ENCODE data around the gene TMEM8B.

The TMEM8B gene

DNA sequence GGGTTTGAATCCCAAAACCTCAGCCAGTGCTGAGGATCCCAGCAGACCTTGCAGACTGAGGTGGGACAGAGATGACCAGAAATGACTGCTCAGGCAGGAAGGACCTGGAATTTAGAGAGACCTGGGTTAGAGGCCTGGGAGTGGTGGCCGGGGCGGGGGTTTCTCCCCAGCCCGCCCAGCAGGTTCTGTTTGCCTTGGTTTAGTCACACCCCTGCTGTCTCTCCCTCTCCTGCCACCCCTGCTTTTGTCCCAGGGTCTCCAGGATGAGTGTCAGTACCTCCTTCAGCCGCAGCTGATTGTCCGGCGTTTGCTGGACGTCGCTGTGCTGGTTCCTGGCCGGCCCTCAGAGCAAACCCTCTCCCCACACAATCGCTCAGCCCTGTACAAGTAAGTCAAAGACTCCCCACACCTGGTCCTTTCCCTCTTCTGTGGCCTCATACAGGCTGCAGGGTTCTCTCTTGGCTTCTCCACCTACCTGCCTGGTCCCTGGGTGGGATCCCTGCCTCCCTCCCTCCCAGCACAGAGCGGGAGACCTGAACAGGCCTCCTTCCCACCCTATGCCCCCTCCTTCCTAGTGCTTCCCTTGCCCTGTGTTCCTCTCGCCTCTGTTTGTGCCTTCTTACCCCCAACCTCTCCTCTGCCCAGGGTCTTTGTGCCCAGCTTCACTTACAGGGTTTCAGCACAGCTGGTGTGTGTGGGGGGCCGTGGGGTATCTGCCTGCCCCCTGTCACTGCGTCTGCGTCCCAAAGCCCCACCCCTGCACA, 12.0 kb downstream of the TMEM8B start:
- no peak for DNase-seq (ENCODE audit: low spot score)

DNA sequence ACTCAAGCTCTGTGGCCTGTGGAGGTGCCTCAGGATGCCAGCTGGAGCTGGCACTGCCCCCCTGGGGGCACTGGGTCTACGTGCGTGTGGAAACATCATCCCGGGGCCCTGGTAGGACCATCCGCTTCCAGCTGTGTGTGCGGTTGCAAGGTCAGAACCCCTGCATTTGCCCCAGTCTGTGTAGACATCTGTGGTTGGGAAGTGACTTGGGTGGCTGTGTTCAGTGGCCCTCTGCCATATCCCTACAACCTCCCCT, 12.5 kb downstream of the TMEM8B start:
- no peak for DNase-seq (ENCODE audit: low spot score)

DNA sequence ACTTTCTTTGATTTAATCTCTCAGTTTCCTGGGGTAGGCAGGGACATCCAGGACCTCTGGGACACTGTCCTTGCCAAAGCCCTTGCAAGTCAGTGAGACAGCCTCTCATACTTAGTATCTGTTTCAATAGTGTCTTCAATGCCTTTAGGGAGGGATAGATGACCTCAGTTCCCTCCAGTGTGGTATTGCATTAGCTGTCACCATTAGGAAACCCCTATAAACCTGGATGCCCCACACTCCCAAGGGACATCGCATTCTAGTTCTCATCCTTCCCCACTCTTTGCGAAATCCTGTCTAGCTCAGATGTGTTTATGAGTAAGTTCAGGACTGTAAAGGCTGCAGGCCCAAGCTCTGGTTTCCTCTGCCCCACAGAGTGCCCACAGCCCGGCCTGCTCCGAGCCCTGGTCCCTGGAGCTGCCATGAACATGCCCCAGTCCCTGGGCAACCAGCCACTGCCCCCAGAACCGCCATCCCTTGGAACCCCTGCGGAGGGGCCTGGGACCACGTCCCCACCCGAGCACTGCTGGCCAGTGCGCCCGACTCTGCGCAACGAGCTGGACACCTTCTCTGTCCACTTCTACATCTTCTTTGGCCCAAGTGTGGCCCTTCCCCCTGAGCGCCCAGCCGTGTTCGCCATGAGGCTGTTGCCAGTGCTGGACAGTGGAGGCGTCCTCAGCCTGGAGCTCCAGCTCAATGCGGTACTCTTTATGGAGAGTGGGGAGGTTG, 13.2 kb downstream of the TMEM8B start:
- DNase-seq (ENCODE audit: low spot score), result no peak

DNA sequence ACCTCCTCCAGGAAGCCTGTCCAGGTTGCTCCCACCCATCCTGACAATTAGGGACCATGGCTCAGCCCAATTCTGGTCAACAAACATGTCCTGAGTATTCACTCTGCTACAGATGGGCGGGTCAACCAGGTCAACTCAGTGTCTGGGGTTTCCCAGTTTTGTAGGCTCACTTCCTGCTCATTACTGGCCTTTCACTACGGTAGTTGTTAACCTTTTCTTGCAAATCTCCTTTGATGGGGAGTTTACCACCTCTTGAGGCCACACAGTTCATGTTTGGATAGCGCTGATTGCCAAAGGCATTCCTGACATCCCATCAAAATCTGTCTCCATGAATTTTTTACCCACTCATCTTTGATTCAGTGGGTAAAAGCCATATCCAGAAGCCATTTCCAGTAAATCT, 13.8 kb downstream of the TMEM8B start:
- DNase-seq (ENCODE audit: low spot score), result no peak

GRCh38 chr9:35844628-35845270, 15.7 kb downstream of the TMEM8B start:
- DNase-seq (ENCODE audit: low spot score), result peak; percentile 96

DNA sequence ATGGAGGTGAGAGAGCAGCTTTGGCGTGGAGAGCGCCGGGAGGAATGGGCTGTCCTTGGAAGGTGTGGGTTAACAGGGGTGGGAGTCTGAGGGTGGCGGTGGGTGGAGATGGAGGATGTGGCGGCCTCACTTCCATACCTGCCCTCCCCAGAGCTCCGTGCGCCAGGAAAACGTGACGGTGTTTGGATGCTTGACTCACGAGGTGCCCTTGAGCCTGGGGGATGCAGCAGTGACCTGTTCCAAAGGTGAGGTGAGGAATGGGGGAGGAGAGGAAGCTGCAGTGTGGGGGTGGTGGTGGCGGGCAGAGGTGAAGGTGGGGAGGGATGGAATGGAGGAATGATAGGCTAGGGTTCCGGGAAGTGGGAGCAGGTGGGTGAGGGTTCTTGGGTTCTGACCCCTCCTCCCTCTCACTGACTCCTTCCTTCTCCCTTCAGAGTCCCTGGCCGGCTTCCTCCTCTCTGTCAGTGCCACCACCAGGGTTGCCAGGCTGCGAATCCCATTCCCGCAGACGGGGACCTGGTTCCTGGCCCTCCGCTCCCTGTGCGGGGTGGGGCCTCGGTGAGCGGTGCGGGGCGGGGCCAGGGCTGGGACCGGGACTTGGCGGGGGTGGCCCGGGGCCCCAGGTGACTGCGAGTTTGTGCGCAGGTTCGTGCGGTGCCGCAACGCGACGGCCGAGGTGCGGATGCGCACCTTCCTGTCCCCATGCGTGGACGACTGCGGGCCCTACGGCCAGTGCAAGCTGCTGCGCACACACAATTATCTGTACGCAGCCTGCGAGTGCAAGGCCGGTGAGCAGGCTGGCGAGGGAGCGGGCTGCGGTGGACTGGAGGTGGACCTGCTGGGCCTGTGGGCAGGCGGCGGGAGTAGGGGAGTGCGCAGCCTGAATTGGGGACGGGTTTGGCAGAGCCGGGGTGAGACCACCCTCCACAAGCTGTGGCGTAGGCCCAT, 17.1 kb downstream of the TMEM8B start:
- no peak for DNase-seq (ENCODE audit: low spot score)

- no peak for DNase-seq (ENCODE audit: low spot score)
Measured at GRCh38 chr9:35847792-35848572, 19.0 kb downstream of the TMEM8B start.

GRCh38 chr9:35852267-35852815, 23.3 kb downstream of the TMEM8B start:
- DNase-seq (ENCODE audit: low spot score), result no peak

- DNase-seq (ENCODE audit: low spot score), result no peak
Measured at GRCh38 chr9:35852876-35853865, 24.1 kb downstream of the TMEM8B start.

GRCh38 chr9:35854091-35854762, 25.2 kb downstream of the TMEM8B start:
- DNase-seq (ENCODE audit: low spot score), result no peak

DNA sequence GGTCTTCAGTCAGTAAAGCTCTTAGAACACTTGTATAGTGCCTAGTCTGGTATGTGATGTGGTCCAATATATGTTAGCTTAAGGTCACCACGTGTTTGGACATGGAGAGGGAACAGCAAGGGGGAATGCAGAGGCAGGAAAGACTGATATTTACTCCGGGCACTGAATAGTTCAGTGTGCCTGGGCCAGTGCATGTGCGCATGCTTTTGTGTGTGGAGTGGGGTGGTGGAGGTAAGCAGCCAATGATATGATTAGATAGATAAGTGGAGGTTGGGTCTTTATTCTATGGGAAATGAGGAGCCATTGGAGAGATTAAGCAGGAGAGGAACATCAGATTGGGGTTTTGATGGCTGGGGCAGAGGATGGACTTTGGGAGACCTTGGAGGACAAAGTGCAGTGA, 27.2 kb downstream of the TMEM8B start:
- DNase-seq (ENCODE audit: low spot score), result no peak

DNA sequence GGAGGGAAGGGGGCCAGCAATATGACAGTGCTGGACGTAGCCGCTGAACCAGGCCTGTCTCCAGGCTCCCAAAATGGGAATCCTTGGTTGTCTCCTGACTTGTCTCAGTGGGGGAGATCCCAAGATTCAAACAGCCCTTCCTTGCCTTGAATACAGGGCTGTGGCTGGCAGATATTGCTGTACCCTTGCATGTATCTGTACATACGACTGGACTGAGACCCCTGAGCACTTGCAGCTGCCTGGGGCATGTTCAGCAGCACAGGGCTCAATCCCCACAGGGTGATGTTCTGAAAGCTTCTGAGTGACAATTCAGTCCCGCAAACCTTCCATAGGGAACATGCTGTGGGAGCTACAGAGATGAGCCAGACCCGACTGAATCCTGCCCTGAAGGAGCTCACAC, 27.9 kb downstream of the TMEM8B start:
- no peak for DNase-seq (ENCODE audit: low spot score)

- DNase-seq (ENCODE audit: low spot score), result no peak
Measured at GRCh38 chr9:35858458-35858857, 29.4 kb downstream of the TMEM8B start.

DNA sequence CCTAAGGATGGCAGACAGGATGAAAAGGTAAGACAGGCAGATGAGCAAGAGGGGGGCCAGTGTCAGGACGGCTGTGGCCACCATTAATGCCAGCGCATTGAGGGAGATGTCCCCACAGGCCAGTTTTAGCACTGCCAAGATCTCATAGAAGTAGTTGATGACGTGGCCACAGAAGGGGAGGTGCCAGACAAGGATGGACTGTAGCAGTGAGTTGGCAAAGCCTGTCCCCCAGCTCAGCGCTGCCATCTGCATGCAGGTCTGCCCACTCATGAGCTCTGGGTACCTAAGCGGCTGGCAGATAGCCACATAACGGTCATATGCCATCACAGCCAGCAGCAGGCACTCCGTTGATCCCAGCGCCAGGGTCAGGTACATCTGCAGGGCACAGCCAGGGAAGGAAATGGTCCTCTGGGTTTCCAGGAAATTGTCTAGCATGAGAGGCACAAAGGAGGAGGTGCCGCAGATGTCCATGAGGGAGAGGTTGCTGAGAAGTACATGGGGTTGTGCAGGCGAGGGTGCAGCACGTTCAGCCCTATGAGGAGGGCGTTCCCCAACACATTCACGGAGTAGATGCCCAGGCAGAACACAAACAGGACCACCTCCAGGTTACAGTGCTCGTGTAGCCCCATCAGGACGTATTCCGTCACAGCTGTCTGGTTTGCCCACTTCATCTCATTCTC, 30.4 kb downstream of the TMEM8B start:
- no peak for DNase-seq (ENCODE audit: low spot score)

DNA sequence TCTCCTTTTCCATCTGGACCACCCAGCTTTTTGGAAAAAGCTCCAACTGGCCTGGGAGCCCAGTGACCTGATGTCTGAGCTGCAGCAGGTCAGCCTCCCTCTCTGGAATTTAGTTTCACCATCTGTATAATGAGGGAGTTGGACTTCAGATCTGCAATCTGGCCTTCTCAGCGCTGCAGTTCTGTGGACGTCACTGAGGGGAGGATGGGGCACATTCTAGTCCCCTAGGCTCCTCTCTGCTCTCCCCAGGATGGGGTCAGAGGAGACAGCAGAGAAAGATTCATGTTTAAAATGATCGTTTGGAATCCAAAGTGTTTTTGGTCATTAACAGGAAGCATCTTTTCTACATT, 30.9 kb downstream of the TMEM8B start:
- DNase-seq (ENCODE audit: low spot score), result no peak

GRCh38 chr9:35861161-35861897, 32.3 kb downstream of the TMEM8B start:
- DNase-seq (ENCODE audit: low spot score), result no peak

GRCh38 chr9:35862328-35862727, 33.3 kb downstream of the TMEM8B start:
- no peak for DNase-seq (ENCODE audit: low spot score)

- no peak for DNase-seq (ENCODE audit: low spot score)
Measured at GRCh38 chr9:35863583-35863982, 34.6 kb downstream of the TMEM8B start.

All from COLO829 (cell line).